ENCODE measurements around the gene INHBE.

DNA sequence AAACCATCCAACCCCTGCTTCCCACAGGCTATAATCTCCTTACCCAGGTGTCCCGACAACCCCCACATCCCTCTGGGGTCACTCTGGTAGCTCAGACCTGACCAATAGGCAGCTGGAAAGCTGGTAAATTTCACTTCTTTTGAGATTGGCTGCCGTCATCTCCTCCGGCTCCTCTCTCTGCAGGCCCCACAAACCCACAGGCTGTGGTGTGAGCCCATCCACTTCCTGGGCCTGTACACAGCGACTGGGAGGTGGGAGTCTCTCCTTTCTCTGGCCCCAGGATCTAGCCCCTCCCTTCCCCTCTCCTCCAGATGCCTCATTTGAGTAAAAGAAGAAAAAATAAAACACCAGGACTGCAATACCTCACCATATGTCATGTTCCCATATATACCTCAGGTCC is 19.8 kb upstream of the INHBE start:
- TF ChIP-seq, protein P1, sequence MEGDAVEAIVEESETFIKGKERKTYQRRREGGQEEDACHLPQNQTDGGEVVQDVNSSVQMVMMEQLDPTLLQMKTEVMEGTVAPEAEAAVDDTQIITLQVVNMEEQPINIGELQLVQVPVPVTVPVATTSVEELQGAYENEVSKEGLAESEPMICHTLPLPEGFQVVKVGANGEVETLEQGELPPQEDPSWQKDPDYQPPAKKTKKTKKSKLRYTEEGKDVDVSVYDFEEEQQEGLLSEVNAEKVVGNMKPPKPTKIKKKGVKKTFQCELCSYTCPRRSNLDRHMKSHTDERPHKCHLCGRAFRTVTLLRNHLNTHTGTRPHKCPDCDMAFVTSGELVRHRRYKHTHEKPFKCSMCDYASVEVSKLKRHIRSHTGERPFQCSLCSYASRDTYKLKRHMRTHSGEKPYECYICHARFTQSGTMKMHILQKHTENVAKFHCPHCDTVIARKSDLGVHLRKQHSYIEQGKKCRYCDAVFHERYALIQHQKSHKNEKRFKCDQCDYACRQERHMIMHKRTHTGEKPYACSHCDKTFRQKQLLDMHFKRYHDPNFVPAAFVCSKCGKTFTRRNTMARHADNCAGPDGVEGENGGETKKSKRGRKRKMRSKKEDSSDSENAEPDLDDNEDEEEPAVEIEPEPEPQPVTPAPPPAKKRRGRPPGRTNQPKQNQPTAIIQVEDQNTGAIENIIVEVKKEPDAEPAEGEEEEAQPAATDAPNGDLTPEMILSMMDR (IDR thresholded peaks at IDR 0.05) = no peak
- no peak for TF ChIP-seq POLR2A (IDR thresholded peaks at IDR 0.05)
